GM12891 (cell line): Measurements from ENCODE around the gene CXorf49.
"Not testable (repeated sequence)": the region's sequence is repeated elsewhere in the genome, so short reads cannot be mapped to it uniquely, and the experiment has no call there.

Source experiments
- POLR2A ChIP-seq: IDR thresholded peaks from 2 replicates; pipeline ENCODE4 v1.6.1; 2011; ENCODE audit warnings: low read depth, low read length, control low read depth
- POLR2AphosphoS5 ChIP-seq: IDR thresholded peaks from 2 replicates; pipeline ENCODE4 v1.6.1; 2011; ENCODE audit warnings: low read depth, low read length, control low read depth
- POU2F2 ChIP-seq: IDR thresholded peaks from 2 replicates; pipeline ENCODE4 v1.6.1; 2011; ENCODE audit warnings: low read depth, mild to moderate bottlenecking, control low read depth, low read length, moderate library complexity
- TAF1 ChIP-seq: IDR thresholded peaks from 2 replicates; pipeline ENCODE4 v1.6.1; 2011; ENCODE audit warnings: low read depth, low read length, control low read depth

DNA sequence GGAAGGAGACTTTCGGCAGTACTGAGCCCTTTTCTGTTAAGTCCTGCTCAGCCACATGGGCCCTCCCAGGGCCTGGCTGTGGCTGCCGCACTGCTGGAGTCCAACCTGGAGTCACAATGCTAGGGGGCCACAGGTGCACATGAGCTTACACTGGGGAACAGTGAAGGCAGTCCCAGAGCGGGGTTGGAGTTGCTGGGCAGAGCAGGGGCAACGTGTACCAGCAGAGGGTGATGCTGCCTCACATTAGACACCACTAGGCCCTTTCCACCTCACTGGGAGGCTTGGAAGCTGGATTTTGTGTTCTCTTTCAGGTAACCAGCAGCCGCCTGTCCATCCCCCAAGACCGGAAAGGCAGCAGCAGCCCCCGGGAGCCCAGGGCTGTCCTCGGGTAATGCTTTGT is 47.5 kb upstream of the CXorf49 start:
- not testable (repeated sequence) for TF ChIP-seq POU2F2, POLR2A, POLR2AphosphoS5, TAF1
